Fibroblast of the aortic adventitia (primary cell): ENCODE results near the gene TMEM240. TPM values are rescaled to one million over a fixed set of nuclear protein-coding genes. Genes with fewer than 3 reads are reported as not detected.
"Not testable (repeated sequence)": the region's sequence is repeated elsewhere in the genome, so short reads cannot be mapped to it uniquely, and the experiment has no call there.

ENCODE experiments used
- DNase-seq: peaks from one replicate; pipeline ENCODE4 v3.0.0-alpha.2; 2010; ENCODE audit warnings: low read depth
- H3K4me3 ChIP-seq: 2 replicates; pipeline ENCODE4 v1.5.1; 2011; ENCODE audit warnings: low read depth, mild to moderate bottlenecking, control low read depth, low read length, moderate library complexity
- CTCF ChIP-seq: IDR thresholded peaks from 2 replicates; pipeline ENCODE4 v1.5.1; 2011; ENCODE audit warnings: mild to moderate bottlenecking, low read length, control low read depth, inconsistent platforms; ENCODE audit not compliant: insufficient read depth
- total RNA-seq: library from RNA; depleted of rRNA; stranded (reverse); fragments of >200 nt; gene quantifications from 2 replicates; pipeline ENCODE4 v1.2.3, GENCODE V29; 2012; ENCODE audit warnings: low replicate concordance

TMEM240 gene
- total RNA-seq, 1 donor: 3.6 TPM

GRCh38 chr1:1517973-1518620 lies 22.3 kb downstream of the TMEM240 start:
- no peak for DNase-seq
- no peak overlapping the region for H3K4me3 ChIP-seq
- no peak for TF ChIP-seq CTCF

GRCh38 chr1:1516923-1517322 lies 23.5 kb downstream of the TMEM240 start:
- DNase-seq, H3K4me3 ChIP-seq: not testable (repeated sequence)

- not testable (repeated sequence) for DNase-seq, H3K4me3 ChIP-seq
These were observed 26.0 kb downstream of the TMEM240 start for GRCh38 chr1:1514376-1514775.

GRCh38 chr1:1513675-1514074 lies 26.7 kb downstream of the TMEM240 start:
- not testable (repeated sequence) for H3K4me3 ChIP-seq, DNase-seq

DNA sequence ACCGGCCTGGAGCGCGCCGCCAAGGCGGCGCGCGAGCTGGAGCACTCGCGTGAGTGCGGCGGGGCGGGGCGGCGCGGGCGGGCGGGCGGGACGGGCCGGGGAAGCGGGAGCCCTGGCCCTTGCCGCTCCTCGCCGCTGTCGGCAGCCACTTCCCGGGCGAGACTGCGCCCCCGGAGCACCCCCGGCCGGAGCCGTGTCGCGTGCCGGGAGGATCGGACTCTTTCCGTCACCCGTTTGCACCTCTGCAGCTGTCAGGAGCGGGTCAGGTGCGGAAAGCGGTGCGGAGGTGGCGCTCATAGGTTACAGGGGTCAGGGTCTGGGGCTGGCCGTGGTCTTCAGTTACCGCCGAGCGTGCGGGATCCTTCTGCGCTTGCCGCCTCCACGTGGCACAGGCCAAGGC lies 28.0 kb downstream of the TMEM240 start:
- H3K4me3 ChIP-seq: peak overlapping the region; percentile 69
- not testable (repeated sequence) for DNase-seq

GRCh38 chr1:1511533-1512285 lies 28.7 kb downstream of the TMEM240 start, which contains the start of gene ATAD3A:
Gene ATAD3A (plus strand): TSS chr1:1512162. CDS start chr1:1512269, 107 bp downstream.
- DNase-seq: peak; percentile 97
- no peak for TF ChIP-seq CTCF
- H3K4me3 ChIP-seq: peak within 1 kb of the TSS; percentile 90

DNA sequence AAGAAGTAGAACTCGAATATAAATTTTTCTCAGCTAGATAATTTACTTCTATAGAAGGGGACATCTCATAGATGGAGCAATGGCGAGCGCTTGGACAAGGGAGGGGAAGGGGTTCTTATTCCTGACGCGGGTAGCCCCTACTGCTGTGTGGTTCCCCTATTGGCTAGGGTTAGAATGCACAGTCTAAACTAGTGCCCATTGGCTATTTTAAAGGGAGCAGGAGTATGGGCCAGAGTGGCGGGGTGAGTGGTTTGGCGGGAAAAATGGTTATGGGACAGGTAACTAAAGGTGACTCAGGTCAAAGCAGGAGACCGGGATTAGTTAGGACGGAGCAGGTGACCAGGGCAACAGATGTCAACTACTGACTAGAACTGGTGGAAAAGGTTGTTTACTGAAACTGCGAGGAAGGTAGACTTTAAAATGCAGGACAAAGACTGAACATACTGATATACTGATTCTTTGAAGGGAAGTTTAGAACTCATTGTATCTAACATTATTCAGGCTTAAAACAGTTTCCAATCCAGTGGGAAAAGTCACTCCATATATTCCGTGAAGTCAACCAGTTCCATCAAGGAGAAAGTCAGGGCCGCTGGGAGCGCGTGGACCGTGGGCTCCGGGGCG lies 29.4 kb downstream of the TMEM240 start:
- peak; percentile 23 for TF ChIP-seq CTCF
- DNase-seq: peak; percentile 9
- peak overlapping the region; percentile 90 for H3K4me3 ChIP-seq

GRCh38 chr1:1509465-1509850 lies 31.0 kb downstream of the TMEM240 start:
- H3K4me3 ChIP-seq, DNase-seq: not testable (repeated sequence)

DNA sequence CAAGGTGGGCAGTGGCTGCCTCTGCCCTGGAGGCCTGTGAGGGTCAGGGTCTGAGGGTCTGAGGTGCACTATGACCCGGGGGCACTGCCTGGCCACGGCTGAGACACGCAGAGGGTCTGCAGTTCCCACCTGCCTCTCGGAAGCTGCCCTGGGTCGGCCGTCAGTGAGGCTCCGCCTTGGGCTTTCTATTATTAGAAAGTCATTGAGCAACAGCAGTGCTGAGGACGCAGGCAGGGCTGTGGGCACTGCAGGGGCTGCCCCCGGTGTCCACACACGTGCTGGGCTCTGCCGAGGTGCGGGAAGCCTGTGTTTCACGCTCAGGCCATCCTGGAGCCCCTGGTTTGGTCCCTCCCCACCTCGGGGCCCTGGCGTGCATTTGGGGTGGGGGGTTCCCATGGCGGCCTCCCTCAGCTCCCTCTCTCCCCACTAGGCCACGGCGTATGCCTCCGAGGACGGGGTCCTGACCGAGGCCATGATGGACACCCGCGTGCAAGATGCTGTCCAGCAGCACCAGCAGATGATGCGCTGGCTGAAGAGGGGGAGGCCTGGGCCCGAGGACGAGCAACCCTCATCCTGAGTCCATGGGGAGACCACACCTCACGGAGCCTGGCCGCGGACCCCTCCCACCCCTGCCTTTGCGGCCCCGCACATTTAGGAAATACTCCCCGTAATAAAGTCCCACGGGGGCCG lies 31.5 kb downstream of the TMEM240 start:
- not testable (repeated sequence) for DNase-seq, H3K4me3 ChIP-seq
